Gastroesophageal sphincter (tissue), 4 donors: ENCODE results near the gene LEAP2. TPM values are rescaled to one million over a fixed set of nuclear protein-coding genes. Genes with fewer than 3 reads are reported as not detected.

Experiments used
- ATAC-seq: fragments of 150-250 bp; one replicate; pipeline ENCODE4 v1.9.1; 2016; ENCODE audit warnings: mild to moderate bottlenecking, moderate library complexity
- H3K27ac ChIP-seq, 4 donors: fragments of 200-600 bp; sonication (generic) in 3 of 4; 1 replicate in 3 of 4; 2 replicates in 1 of 4; pipeline ENCODE4 v1.5.1; 2016 to 2019
- H3K27me3 ChIP-seq: fragments of 200-600 bp; sonication (generic); one replicate; pipeline ENCODE4 v1.5.1; 2019
- H3K36me3 ChIP-seq, 2 donors: fragments of 200-600 bp; sonication (generic); one replicate each; pipeline ENCODE4 v1.5.1; 2019; ENCODE audit warnings: control low read depth in 1 of 2
- H3K4me1 ChIP-seq, 3 donors: fragments of 200-600 bp; sonication (generic); 1 replicate in 2 of 3; 2 replicates in 1 of 3; pipeline ENCODE4 v1.5.1; 2016 to 2019; ENCODE audit warnings: control low read depth in 2 of 3
- H3K4me3 ChIP-seq, 2 donors: fragments of 200-600 bp; sonication (generic); one replicate each; pipeline ENCODE4 v1.5.1; 2019; ENCODE audit warnings: mild to moderate bottlenecking in 1 of 2, moderate library complexity in 1 of 2
- H3K9me3 ChIP-seq, 3 donors: fragments of 200-600 bp; sonication (generic); one replicate each; pipeline ENCODE4 v1.5.1; 2017 to 2019; ENCODE audit warnings: control low read depth in 2 of 3
- EP300 ChIP-seq: sonication (generic); formaldehyde crosslinking; IDR thresholded peaks from one replicate; pipeline ENCODE4 v1.6.1; 2017; ENCODE audit warnings: antibody characterized with exemption, mild to moderate bottlenecking
- POLR2A ChIP-seq, 2 donors: fragments of 450-650 bp; IDR thresholded peaks; one replicate each; pipeline ENCODE4 v1.6.1; 2017; ENCODE audit warnings: antibody characterized with exemption in 2 of 2, mild to moderate bottlenecking in 2 of 2, moderate library complexity in 1 of 2
- POLR2AphosphoS5 ChIP-seq: sonication (generic); formaldehyde crosslinking; IDR thresholded peaks from one replicate; pipeline ENCODE4 v1.6.1; 2017; ENCODE audit warnings: antibody characterized with exemption
- WGBS, 2 donors: methylation state at CpG; one replicate each; pipeline ENCODE4 v1.1.5; 2018; ENCODE audit warnings: low coverage in 1 of 2; 5-methylcytosine and 5-hydroxymethylcytosine counted together
- total RNA-seq, 4 donors: library from RNA; depleted of rRNA; stranded (reverse); fragments of >200 nt; gene quantifications; one replicate each; pipeline ENCODE4 v1.1.0, GENCODE V29; 2016
- TF ChIP-seq, protein P1 (sequence below), 4 experiments: fragments of 200-600 bp in 2 of 4; fragments of 450-650 bp in 2 of 4; sonication (generic) in 1 of 4; IDR thresholded peaks; one replicate each; pipeline ENCODE4 v1.5.1; 2017 to 2019; ENCODE audit warnings: antibody characterized with exemption in 4 of 4, mild to moderate bottlenecking in 2 of 4, moderate library complexity in 2 of 4

Gene LEAP2
- total RNA-seq, 4 donors from 2014 or later, result 0.12 to 1.9 (median 0.74) TPM

DNA sequence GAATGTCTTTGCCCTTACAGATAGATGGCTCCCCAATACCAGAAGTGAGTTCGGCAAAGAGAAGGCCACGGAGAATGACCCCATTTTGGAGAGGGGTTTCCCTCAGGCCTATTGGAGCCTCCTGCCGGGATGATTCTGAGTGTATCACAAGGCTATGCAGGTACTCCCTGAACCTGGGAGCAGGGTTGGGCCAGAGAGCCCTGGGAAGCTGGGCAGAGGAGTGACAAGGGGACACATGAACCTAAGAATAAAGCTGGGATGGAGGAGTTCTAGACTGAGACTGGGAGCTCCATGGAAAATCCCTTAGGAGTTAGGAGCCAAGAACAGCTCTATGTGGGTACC is 433 bp downstream of the LEAP2 start:
- Histone ChIP-seq H3K27ac (no peak overlapping the region), H3K36me3 (peaks cover 0 to 77% of the 10 kb centered on the region in 2 donors), H3K4me1 (peaks cover 0 to 13% (median 0%) of the 10 kb centered on the region in 3 donors), H3K27me3 (no peaks in the 10 kb centered on the region), H3K4me3 (no peak overlapping the region), H3K9me3 (no peaks in the 10 kb centered on the region)
- 89% methylated on average over 3 of the region's 3 CpGs; no CpG with 5 or more reads in 1 of the 2 donors for WGBS, 2 donors
- ATAC-seq, result no peak
- TF ChIP-seq, protein P1, sequence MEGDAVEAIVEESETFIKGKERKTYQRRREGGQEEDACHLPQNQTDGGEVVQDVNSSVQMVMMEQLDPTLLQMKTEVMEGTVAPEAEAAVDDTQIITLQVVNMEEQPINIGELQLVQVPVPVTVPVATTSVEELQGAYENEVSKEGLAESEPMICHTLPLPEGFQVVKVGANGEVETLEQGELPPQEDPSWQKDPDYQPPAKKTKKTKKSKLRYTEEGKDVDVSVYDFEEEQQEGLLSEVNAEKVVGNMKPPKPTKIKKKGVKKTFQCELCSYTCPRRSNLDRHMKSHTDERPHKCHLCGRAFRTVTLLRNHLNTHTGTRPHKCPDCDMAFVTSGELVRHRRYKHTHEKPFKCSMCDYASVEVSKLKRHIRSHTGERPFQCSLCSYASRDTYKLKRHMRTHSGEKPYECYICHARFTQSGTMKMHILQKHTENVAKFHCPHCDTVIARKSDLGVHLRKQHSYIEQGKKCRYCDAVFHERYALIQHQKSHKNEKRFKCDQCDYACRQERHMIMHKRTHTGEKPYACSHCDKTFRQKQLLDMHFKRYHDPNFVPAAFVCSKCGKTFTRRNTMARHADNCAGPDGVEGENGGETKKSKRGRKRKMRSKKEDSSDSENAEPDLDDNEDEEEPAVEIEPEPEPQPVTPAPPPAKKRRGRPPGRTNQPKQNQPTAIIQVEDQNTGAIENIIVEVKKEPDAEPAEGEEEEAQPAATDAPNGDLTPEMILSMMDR (IDR thresholded peaks at IDR 0.05), result no peak
- TF ChIP-seq POLR2A (IDR thresholded peaks at IDR 0.05) (no peak), EP300 (no peak), POLR2AphosphoS5 (no peak)

DNA sequence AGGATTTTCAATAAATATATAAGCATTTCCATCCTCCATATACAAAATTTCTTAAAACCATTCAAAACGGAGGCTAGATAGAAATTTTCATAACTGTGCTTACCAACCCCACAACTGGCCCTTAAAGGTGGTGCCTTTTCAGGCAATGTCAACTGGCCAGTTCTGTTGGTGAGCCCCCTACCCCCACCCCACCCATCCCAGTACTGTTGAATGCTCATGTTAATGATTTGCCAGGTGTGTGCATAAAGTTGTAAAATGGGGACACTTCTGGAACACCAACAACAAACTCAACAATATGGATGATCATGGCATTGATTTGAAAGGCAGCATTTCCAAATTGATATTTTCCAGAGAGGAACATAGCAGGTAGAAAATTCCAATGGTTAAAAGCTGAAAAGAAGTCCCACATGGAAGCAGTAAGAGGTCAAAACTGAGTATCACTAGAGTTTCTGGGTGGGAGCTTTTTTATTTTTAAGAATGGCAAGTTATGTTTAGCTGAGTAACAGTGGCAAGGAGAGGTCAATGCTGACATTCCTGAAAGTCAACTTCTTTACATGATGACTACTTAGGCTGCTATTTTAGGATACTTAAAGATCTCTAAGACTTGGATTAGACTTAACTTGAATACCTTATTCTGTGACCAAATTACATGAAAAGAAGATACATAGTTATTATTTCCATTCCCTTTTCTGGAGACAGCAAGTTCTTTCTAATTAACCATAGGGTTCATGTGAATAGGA is 2.7 kb downstream of the LEAP2 start:
- H3K4me3 ChIP-seq, result no peak overlapping the region
- H3K9me3 ChIP-seq, result no peaks in the 10 kb centered on the region
- no peak overlapping the region for H3K27ac ChIP-seq
- H3K27me3 ChIP-seq, result no peaks in the 10 kb centered on the region
- TF ChIP-seq POLR2AphosphoS5 (no peak), POLR2A (IDR thresholded peaks at IDR 0.05) (no peak), EP300 (no peak)
- TF ChIP-seq, protein P1 (IDR thresholded peaks at IDR 0.05), result no peak
- peaks cover 0 to 13% (median 0%) of the 10 kb centered on the region in 3 donors for H3K4me1 ChIP-seq
- ATAC-seq, result no peak
- WGBS, 2 donors, result 84 to 90% methylated on average over 1 of the region's 1 CpG
- peaks cover 4 to 77% of the 10 kb centered on the region in 2 donors for H3K36me3 ChIP-seq

DNA sequence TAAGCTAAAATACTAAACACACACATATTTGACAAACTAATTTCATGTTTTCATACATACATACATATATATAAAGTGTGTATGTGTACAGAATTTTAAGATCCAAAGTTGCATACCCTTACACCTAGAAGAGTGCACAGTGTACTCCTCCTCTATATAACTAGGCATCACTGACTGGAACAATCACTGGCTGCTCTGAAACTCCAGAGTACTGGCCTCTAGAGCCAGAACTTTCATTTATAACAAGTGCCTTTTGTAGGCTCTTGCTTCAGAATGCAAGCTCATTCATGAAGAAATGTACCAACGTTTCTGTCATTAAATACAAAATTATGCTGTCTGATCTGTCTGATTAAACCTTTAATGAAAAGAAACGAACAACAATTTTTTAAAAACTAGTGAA is 4.0 kb downstream of the LEAP2 start:
- H3K27me3 ChIP-seq, result no peaks in the 10 kb centered on the region
- no peak for ATAC-seq
- TF ChIP-seq POLR2AphosphoS5 (no peak), EP300 (no peak), POLR2A (IDR thresholded peaks at IDR 0.05) (no peak)
- TF ChIP-seq, protein P1 (IDR thresholded peaks at IDR 0.05), result no peak
- WGBS, 2 donors, result 58 to 61% methylated on average over 2 of the region's 2 CpGs
- no peaks in the 10 kb centered on the region for H3K9me3 ChIP-seq
- H3K27ac ChIP-seq, result peak overlapping the region in 1 of 4 donors; percentile 9
- H3K4me1 ChIP-seq, result peaks cover 0 to 13% (median 0%) of the 10 kb centered on the region in 3 donors
- H3K4me3 ChIP-seq, result no peak overlapping the region
- peaks cover 4 to 80% of the 10 kb centered on the region in 2 donors for H3K36me3 ChIP-seq

DNA sequence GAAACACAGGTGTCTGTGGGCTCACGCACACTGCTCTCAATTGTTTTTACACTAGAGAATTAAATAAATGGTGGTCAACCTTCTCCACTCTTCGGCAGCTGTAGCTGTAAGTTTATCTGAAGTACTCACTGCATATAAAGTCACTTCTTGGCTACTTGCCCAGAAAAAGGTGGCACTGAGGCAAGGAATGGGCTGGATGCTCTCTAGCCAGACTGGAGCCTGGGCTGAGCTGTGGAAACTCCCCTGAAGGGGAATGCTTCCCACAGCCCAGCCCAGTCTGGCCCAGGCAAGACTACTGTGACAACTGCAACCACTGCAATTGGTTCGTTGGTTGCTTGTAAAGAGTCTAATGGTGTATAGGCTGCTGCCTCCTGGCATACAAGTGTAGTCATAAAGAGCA is 4.5 kb downstream of the LEAP2 start:
- no peaks in the 10 kb centered on the region for H3K27me3 ChIP-seq
- no peak for ATAC-seq
- no peaks in the 10 kb centered on the region for H3K9me3 ChIP-seq
- H3K4me1 ChIP-seq, result peaks cover 0 to 13% (median 0%) of the 10 kb centered on the region in 3 donors
- TF ChIP-seq POLR2A (IDR thresholded peaks at IDR 0.05) (no peak), EP300 (no peak), POLR2AphosphoS5 (no peak)
- TF ChIP-seq, protein P1 (IDR thresholded peaks at IDR 0.05), result no peak
- H3K27ac ChIP-seq, result peak overlapping the region in 1 of 4 donors; percentile 9
- H3K4me3 ChIP-seq, result no peak overlapping the region
- peaks cover 4 to 84% of the 10 kb centered on the region in 2 donors for H3K36me3 ChIP-seq
- WGBS, 2 donors, result 20 to 100% methylated on average over 1 to 2 of the region's 3 CpGs
